CD4-positive, alpha-beta memory T cell (primary cell): ENCODE measurements around the gene ABCC10. TPM values are rescaled to one million over a fixed set of nuclear protein-coding genes. Genes with fewer than 3 reads are reported as not detected.

Experiments
- microRNA-seq: library from miRNA; unstranded; fragments of <30 nt; microRNA quantifications from one replicate; pipeline ENCODE4 v1.2.0, GENCODE V29; 2021; ENCODE audit warnings: borderline replicate concordance, borderline number of aligned reads, borderline microRNAs expressed, mixed read lengths
- polyA plus RNA-seq, 2 donors: library from polyadenylated mRNA; unstranded; fragments of 300-500 nt; fragmentation: Illumina TruSeq; gene quantifications; one replicate each; pipeline ENCODE4 v1.2.3, GENCODE V29; 2021
- total RNA-seq, 2 experiments: library from RNA; stranded (reverse); gene quantifications; one replicate each; pipeline ENCODE4 v1.2.3, GENCODE V29; 2021

Gene ABCC10
- total and polyA plus RNA-seq, 4 experiments from 2014 or later = 11.4 to 80.0 (median 47.4) TPM

Small RNA genes lying within 50 kb of the gene (microRNA-seq; reads per million reads assigned to microRNA genes)
- 1.4 reads per million for gene MIR6780B

Other genes with a start within 250 kb of the ABCC10 start
- gene CUL9, start 245.3 kb upstream of the ABCC10 start, total RNA-seq = 10 to 100 TPM; 93.8 to 95.2 TPM
- 10 to 100 TPM in 1 of 2 donors, 1 to 10 TPM in 1; 8.3 to 16.0 TPM for gene CUL9, start 245.3 kb upstream of the ABCC10 start, polyA plus RNA-seq
- 10 to 100 TPM; 32.8 to 34.8 TPM for gene DNPH1, start 198.1 kb upstream of the ABCC10 start, total RNA-seq
- 100 to 1,000 TPM in 1 of 2 donors, 10 to 100 TPM in 1; 93.5 to 159 TPM for gene DNPH1, start 198.1 kb upstream of the ABCC10 start, polyA plus RNA-seq
- under 1 TPM in 1 of 2 experiments, not detected in 1; 0.06 TPM for gene TTBK1, start 184.1 kb upstream of the ABCC10 start, total RNA-seq
- gene TTBK1, start 184.1 kb upstream of the ABCC10 start, polyA plus RNA-seq = not detected
- not detected for gene SLC22A7, start 129.3 kb upstream of the ABCC10 start, total RNA-seq
- gene SLC22A7, start 129.3 kb upstream of the ABCC10 start, polyA plus RNA-seq = not detected
- 1 to 10 TPM; 1.9 to 3.0 TPM for gene CRIP3, start 118.7 kb upstream of the ABCC10 start, total RNA-seq
- gene CRIP3, start 118.7 kb upstream of the ABCC10 start, polyA plus RNA-seq = not detected
- gene ZNF318, start 57.9 kb upstream of the ABCC10 start, total RNA-seq = 10 to 100 TPM; 30.6 to 32.2 TPM
- gene ZNF318, start 57.9 kb upstream of the ABCC10 start, polyA plus RNA-seq = 1 to 10 TPM; 1.3 to 6.9 TPM
- under 1 TPM; 0.33 to 0.49 TPM for gene DLK2, start 28.0 kb downstream of the ABCC10 start, total RNA-seq
- gene DLK2, start 28.0 kb downstream of the ABCC10 start, polyA plus RNA-seq = 1 to 10 TPM; 1.2 to 1.4 TPM
- 10 to 100 TPM; 52.0 to 54.4 TPM for gene TJAP1, start 50.0 kb downstream of the ABCC10 start, total RNA-seq
- 10 to 100 TPM in 1 of 2 donors, 1 to 10 TPM in 1; 7.3 to 12.1 TPM for gene TJAP1, start 50.0 kb downstream of the ABCC10 start, polyA plus RNA-seq
- gene LRRC73, start 82.8 kb downstream of the ABCC10 start, total RNA-seq = under 1 TPM; 0.55 to 0.67 TPM
- not detected for gene LRRC73, start 82.8 kb downstream of the ABCC10 start, polyA plus RNA-seq
- 10 to 100 TPM; 74.8 to 82.9 TPM for gene YIPF3, start 89.4 kb downstream of the ABCC10 start, total RNA-seq
- gene YIPF3, start 89.4 kb downstream of the ABCC10 start, polyA plus RNA-seq = 10 to 100 TPM; 82.2 to 94.7 TPM
- gene POLR1C, start 89.5 kb downstream of the ABCC10 start, total RNA-seq = 10 to 100 TPM; 42.5 to 47.7 TPM
- gene POLR1C, start 89.5 kb downstream of the ABCC10 start, polyA plus RNA-seq = 10 to 100 TPM; 14.4 to 21.9 TPM
- gene XPO5, start 148.5 kb downstream of the ABCC10 start, total RNA-seq = 10 to 100 TPM; 42.2 to 43.4 TPM
- gene XPO5, start 148.5 kb downstream of the ABCC10 start, polyA plus RNA-seq = 10 to 100 TPM in 1 of 2 donors, 1 to 10 TPM in 1; 5.2 to 10.7 TPM
- 10 to 100 TPM; 27.1 to 31.9 TPM for gene POLH, start 148.6 kb downstream of the ABCC10 start, total RNA-seq
- 10 to 100 TPM in 1 of 2 donors, 1 to 10 TPM in 1; 8.2 to 23.2 TPM for gene POLH, start 148.6 kb downstream of the ABCC10 start, polyA plus RNA-seq
- 10 to 100 TPM; 82.3 to 85.0 TPM for gene GTPBP2, start 201.7 kb downstream of the ABCC10 start, total RNA-seq
- gene GTPBP2, start 201.7 kb downstream of the ABCC10 start, polyA plus RNA-seq = 1 to 10 TPM in 1 of 2 donors, under 1 TPM in 1; 0.83 to 3.7 TPM
- gene MAD2L1BP, start 208.3 kb downstream of the ABCC10 start, total RNA-seq = 10 to 100 TPM; 31.7 to 33.0 TPM
- gene MAD2L1BP, start 208.3 kb downstream of the ABCC10 start, polyA plus RNA-seq = 10 to 100 TPM; 23.6 to 25.1 TPM
- not detected for gene RSPH9, start 217.5 kb downstream of the ABCC10 start, total RNA-seq
- gene RSPH9, start 217.5 kb downstream of the ABCC10 start, polyA plus RNA-seq = 1 to 10 TPM in 1 of 2 donors, under 1 TPM in 1; 0.71 to 1.3 TPM